Psoas muscle (tissue), 8 donors: Measurements from ENCODE around the gene KLRK1. TPM values are rescaled to one million over a fixed set of nuclear protein-coding genes. Genes with fewer than 3 reads are reported as not detected.
"Not testable (repeated sequence)": the region's sequence is repeated elsewhere in the genome, so short reads cannot be mapped to it uniquely, and the experiment has no call there.

Experiments used
- ATAC-seq, 4 donors: fragments of 200-7000 bp; cut with Tn5 transposase; one replicate each; pipeline ENCODE4 v1.9.1; 2020; ENCODE audit warnings: moderate library complexity in 3 of 4, mild to moderate bottlenecking in 2 of 4
- DNase-seq, 2 donors: peaks; one replicate each; pipeline ENCODE4 v3.0.0-alpha.2; 2020
- H3K27ac ChIP-seq: fragments of 200-600 bp; one replicate; pipeline ENCODE4 v1.8.0; 2022
- H3K27me3 ChIP-seq, 3 donors: fragments of 200-600 bp in 1 of 3; one replicate each; pipeline versions ENCODE4 v1.6.1 to v1.8.0; 2013 to 2022; ENCODE audit warnings: low read length in 2 of 3, mild to moderate bottlenecking in 2 of 3, moderate library complexity in 1 of 3; ENCODE audit not compliant: insufficient read depth in 3 of 3
- H3K36me3 ChIP-seq, 2 donors: fragments of 200-600 bp in 1 of 2; one replicate each; pipeline versions ENCODE4 v1.6.1 to v1.8.0; 2013 to 2022; ENCODE audit warnings: low read depth in 1 of 2, mild to moderate bottlenecking in 1 of 2, moderate library complexity in 1 of 2; ENCODE audit not compliant: insufficient read depth in 1 of 2
- H3K4me1 ChIP-seq: fragments of 200-600 bp; one replicate; pipeline ENCODE4 v1.8.0; 2022
- H3K4me3 ChIP-seq: fragments of 200-600 bp; one replicate; pipeline ENCODE4 v1.8.0; 2022; ENCODE audit warnings: mild to moderate bottlenecking
- H3K9me3 ChIP-seq: fragments of 200-600 bp; one replicate; pipeline ENCODE4 v1.8.0; 2022
- CTCF ChIP-seq: fragments of 200-600 bp; IDR thresholded peaks from one replicate; pipeline ENCODE4 v1.8.0; 2022; ENCODE audit warnings: antibody characterized with exemption
- WGBS, 3 donors: extraction: QIAGEN DNeasy Blood & Tissue Kit; methylation state at CpG; one replicate each; pipeline versions ENCODE4 v1.1.6 to v1.1.7; 2013; 5-methylcytosine and 5-hydroxymethylcytosine counted together
- intact Hi-C, 2 donors: fragments of 100-400 bp; cut with DNase I; formaldehyde crosslinking; loops; one replicate each; pipeline versions ENCODE4 v1.11.0 to v1.14.2; 2022
- polyA plus RNA-seq, 3 donors: library from polyadenylated mRNA; stranded (reverse); fragments of 200-250 nt; gene quantifications; one replicate each; pipeline ENCODE4 v1.2.3, GENCODE V29; 2013
- total RNA-seq, 4 donors: library from RNA; stranded (reverse); fragmentation: NEBNext Ultra II Directional in 2 of 4; extraction: Animal tissue kit (Norgen Biotek cat#: 25700) in 2 of 4; gene quantifications; one replicate each; pipeline versions ENCODE4 v1.2.1 to v1.2.4, GENCODE V29; 2021 to 2023
- donor health status: healthy with polysubstance abuse.
- donor health status: DM: no; HTN: no; CAD: no; lungs with moderate emphysema.
- donor health status: Bipolar disorder and iron deficiency.
- donor health status: healthy.
- donor health status: DM: yes; HTN: yes; CAD: no.
- donor health status: DM: no; HTN: no; CAD: no.
- donor health status: DM: no; HTN: no; CAD: no.
- donor health status: DM: yes; HTN: yes; CAD: no.

KLRK1 gene
- total and polyA plus RNA-seq, 7 donors: 0.09 to 0.55 (median 0.31) TPM; not detected in 1

- Histone ChIP-seq H3K9me3 (no peaks in the 10 kb centered on the region), H3K36me3 (no peaks in the 10 kb centered on the region), H3K4me1 (no peaks in the 10 kb centered on the region), H3K27me3 (no peaks in the 10 kb centered on the region), H3K27ac (no peak overlapping the region), H3K4me3 (no peak overlapping the region)
- DNase-seq (no peak), ATAC-seq (no peak)
- no peak for TF ChIP-seq CTCF
- 56 to 61% (median 61%) methylated on average over 9 of the region's 9 CpGs for WGBS, 3 donors
- intact Hi-C loops: loop anchor here in 1 of 2 donors (10.0 kb wide), 1 partner anchor 336 kb away; the partner anchor contains the start of gene STYK1
Observed at GRCh38 chr12:10339053-10339840, 50.6 kb downstream of the KLRK1 start.

- not testable (repeated sequence) for H3K9me3 ChIP-seq, H3K27me3 ChIP-seq, H3K4me3 ChIP-seq, ATAC-seq, H3K27ac ChIP-seq, DNase-seq, H3K4me1 ChIP-seq, H3K36me3 ChIP-seq
- intact Hi-C loops: loop anchor here in 1 of 2 donors (10.0 kb wide), 1 partner anchor 336 kb away; the partner anchor contains the start of gene STYK1
- WGBS, 3 donors: 77 to 85% (median 83%) methylated on average over 3 to 4 of the region's 4 CpGs
Observed at GRCh38 chr12:10338470-10338869, 51.4 kb downstream of the KLRK1 start.

- H3K9me3 ChIP-seq, H3K4me1 ChIP-seq, H3K27ac ChIP-seq, ATAC-seq, H3K36me3 ChIP-seq, H3K27me3 ChIP-seq, H3K4me3 ChIP-seq: not testable (repeated sequence)
- DNase-seq: peak in 1 of 2 donors; percentile 20
- 13 to 32% (median 21%) methylated on average over 4 of the region's 4 CpGs for WGBS, 3 donors
- intact Hi-C loops: loop anchor here in 1 of 2 donors (10.0 kb wide), 1 partner anchor 339 kb away; the partner anchor contains the start of gene STYK1
Observed at GRCh38 chr12:10336196-10336595, 53.6 kb downstream of the KLRK1 start.

- H3K9me3 ChIP-seq: no peaks in the 10 kb centered on the region
- DNase-seq (no peak), ATAC-seq (peak; percentile 67 to 82 (median 70))
- H3K4me1 ChIP-seq: no peaks in the 10 kb centered on the region
- no peaks in the 10 kb centered on the region for H3K36me3 ChIP-seq
- WGBS, 3 donors: 42 to 49% (median 42%) methylated on average over 2 of the region's 2 CpGs
- no peak overlapping the region for H3K27ac ChIP-seq
- H3K4me3 ChIP-seq: no peak overlapping the region
- no peaks in the 10 kb centered on the region for H3K27me3 ChIP-seq
- intact Hi-C loops: loop anchor here (1.0 to 10.0 kb wide), 3 partner anchors 231 to 343 kb away; partner anchors contain the start of gene STYK1 (in 1 of the 2)
- peak; percentile 77 for TF ChIP-seq CTCF
Observed at GRCh38 chr12:10331642-10332239, 58.1 kb downstream of the KLRK1 start.

- H3K4me1 ChIP-seq, H3K4me3 ChIP-seq, H3K36me3 ChIP-seq, ATAC-seq, H3K9me3 ChIP-seq, H3K27ac ChIP-seq, H3K27me3 ChIP-seq, DNase-seq, intact Hi-C loops: not testable (repeated sequence)
- 61 to 73% (median 66%) methylated on average over 2 of the region's 2 CpGs for WGBS, 3 donors
Observed at GRCh38 chr12:10328691-10329090, 61.1 kb downstream of the KLRK1 start.

Other genes with a start within 250 kb of the KLRK1 start
- under 1 TPM in 2 of 4 donors, not detected in 2; 0.56 to 0.66 TPM for gene OLR1, start 217.9 kb downstream of the KLRK1 start, total RNA-seq
- gene OLR1, start 217.9 kb downstream of the KLRK1 start, polyA plus RNA-seq: under 1 TPM in 2 of 3 donors, not detected in 1; 0.03 to 0.04 TPM
- gene TMEM52B, start 211.0 kb downstream of the KLRK1 start, total RNA-seq: not detected
- not detected for gene TMEM52B, start 211.0 kb downstream of the KLRK1 start, polyA plus RNA-seq
- 100 to 1,000 TPM; 124 to 255 (median 218) TPM for gene GABARAPL1, start 177.2 kb downstream of the KLRK1 start, total RNA-seq
- gene GABARAPL1, start 177.2 kb downstream of the KLRK1 start, polyA plus RNA-seq: 100 to 1,000 TPM in 2 of 3 donors, 10 to 100 TPM in 1; 36.1 to 268 (median 194) TPM
- 1 to 10 TPM in 1 of 4 donors, under 1 TPM in 3; 0.17 to 1.1 (median 0.49) TPM for gene KLRD1, start 82.2 kb downstream of the KLRK1 start, total RNA-seq
- under 1 TPM; 0.03 to 0.30 (median 0.13) TPM for gene KLRD1, start 82.2 kb downstream of the KLRK1 start, polyA plus RNA-seq
- not detected for gene KLRC4, start 19.7 kb upstream of the KLRK1 start, total RNA-seq
- gene KLRC4, start 19.7 kb upstream of the KLRK1 start, polyA plus RNA-seq: under 1 TPM in 1 of 3 donors, not detected in 2; 0.23 TPM
- not detected for gene KLRC3, start 30.6 kb upstream of the KLRK1 start, total RNA-seq
- not detected for gene KLRC3, start 30.6 kb upstream of the KLRK1 start, polyA plus RNA-seq
- not detected for gene KLRC2, start 46.0 kb upstream of the KLRK1 start, total RNA-seq
- gene KLRC2, start 46.0 kb upstream of the KLRK1 start, polyA plus RNA-seq: not detected
- gene KLRC1, start 63.3 kb upstream of the KLRK1 start, total RNA-seq: under 1 TPM in 1 of 4 donors, not detected in 3; 0.40 TPM
- gene KLRC1, start 63.3 kb upstream of the KLRK1 start, polyA plus RNA-seq: under 1 TPM; 0.05 to 0.14 (median 0.06) TPM
- gene EIF2S3B, start 115.8 kb upstream of the KLRK1 start, total RNA-seq: 1 to 10 TPM in 1 of 4 donors, under 1 TPM in 3; 0.20 to 1.1 (median 0.31) TPM
- gene EIF2S3B, start 115.8 kb upstream of the KLRK1 start, polyA plus RNA-seq: 1 to 10 TPM in 1 of 3 donors, under 1 TPM in 2; 0.37 to 2.6 (median 0.40) TPM
- 1 to 10 TPM; 4.0 to 8.5 (median 6.4) TPM for gene MAGOHB, start 223.6 kb upstream of the KLRK1 start, total RNA-seq
- gene MAGOHB, start 223.6 kb upstream of the KLRK1 start, polyA plus RNA-seq: 1 to 10 TPM; 7.2 to 9.7 (median 8.9) TPM